Measurements from ENCODE around the gene CAMTA1. TPM values are rescaled to one million over a fixed set of nuclear protein-coding genes. Genes with fewer than 3 reads are reported as not detected.
"Not testable (repeated sequence)": the region's sequence is repeated elsewhere in the genome, so short reads cannot be mapped to it uniquely, and the experiment has no call there.

The CAMTA1 gene
- total RNA-seq, 1 donor from 2014 or later, result 77.6 TPM

DNA sequence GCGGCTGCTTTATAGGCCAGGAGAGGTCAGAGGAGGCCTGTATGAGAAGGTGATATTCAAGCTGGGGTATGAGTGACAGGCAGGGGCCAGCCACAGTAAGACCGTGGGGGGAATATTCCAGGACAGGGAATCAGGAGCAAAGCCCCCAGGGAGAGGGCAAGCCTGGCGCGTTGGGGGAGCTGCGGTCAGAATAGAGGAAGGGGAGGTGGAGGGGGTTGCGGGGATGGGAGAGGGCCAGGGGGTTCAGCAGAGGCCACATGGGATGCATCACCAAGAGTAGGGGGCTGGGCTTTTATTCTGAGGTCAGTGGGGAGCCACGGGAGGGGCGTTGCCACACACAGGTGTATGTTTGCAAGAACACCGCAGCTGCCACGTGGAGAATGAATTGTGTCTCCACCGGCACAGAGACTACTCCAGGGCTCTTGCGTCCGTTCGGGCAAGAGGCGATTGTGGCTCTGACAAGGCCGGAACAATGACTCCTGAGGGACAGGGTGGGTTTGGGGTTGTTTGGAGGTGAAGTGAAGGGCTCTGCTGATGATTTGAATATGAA is 901.1 kb downstream of the CAMTA1 start:
- H3K4me3 Mint-ChIP-seq (ENCODE audit: unreplicated experiment), result no peak overlapping the region
- FAIRE-seq, result no peak
- no peak overlapping the region for H3K27ac Mint-ChIP-seq (ENCODE audit: unreplicated experiment)

DNA sequence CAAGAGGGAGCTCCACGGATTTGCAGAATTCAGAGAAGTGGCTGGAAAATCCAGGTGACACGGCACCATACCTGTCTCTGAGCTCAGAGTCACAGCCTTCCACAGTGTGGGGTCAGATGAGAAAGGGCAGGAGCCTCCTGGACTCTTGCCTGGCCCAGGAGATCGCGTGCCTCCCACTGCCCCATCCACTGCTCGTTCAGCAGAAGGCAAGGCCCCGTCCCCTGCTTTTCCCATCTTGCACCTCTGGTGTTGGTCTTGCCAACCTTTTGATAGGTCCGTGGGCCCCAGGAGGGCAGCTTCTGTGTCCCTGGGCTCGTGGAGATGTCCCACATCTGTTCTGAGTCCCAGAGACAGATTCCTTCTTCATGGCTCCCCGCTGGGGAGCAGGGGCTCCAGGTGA is 902.2 kb downstream of the CAMTA1 start:
- no peak overlapping the region for H3K27ac Mint-ChIP-seq (ENCODE audit: unreplicated experiment)
- peaks cover 48% of the 10 kb centered on the region for H3K27me3 Mint-ChIP-seq (ENCODE audit: low read depth, unreplicated experiment)
- Histone ChIP-seq H3K27ac (ENCODE audit: low read depth, low read length) (no peak overlapping the region), H2AFZ (ENCODE audit: low read depth, low read length) (no peak overlapping the region), H3K4me3 (ENCODE audit: insufficient read depth, low read depth, low read length) (no peak overlapping the region), H3K36me3 (ENCODE audit: insufficient read depth, low read length) (no peaks in the 10 kb centered on the region), H3K9ac (ENCODE audit: low read length) (no peak overlapping the region), H3K4me1 (ENCODE audit: insufficient read depth, low read length) (no peaks in the 10 kb centered on the region), H3K27me3 (ENCODE audit: insufficient read depth, low read length) (peaks cover 4% of the 10 kb centered on the region), H3K4me2 (ENCODE audit: low read length) (no peak overlapping the region), H3K79me2 (ENCODE audit: insufficient read depth, low read length) (no peaks in the 10 kb centered on the region), H4K20me1 (ENCODE audit: insufficient read depth, low read length) (no peaks in the 10 kb centered on the region), H3K9me3 (ENCODE audit: insufficient read depth, low read depth, low read length) (no peaks in the 10 kb centered on the region)
- no peaks in the 10 kb centered on the region for H3K4me1 Mint-ChIP-seq (ENCODE audit: low read depth, unreplicated experiment)
- no peak overlapping the region for H3K4me3 Mint-ChIP-seq (ENCODE audit: unreplicated experiment)
- FAIRE-seq (no peak), DNase-seq (ENCODE audit: low read depth) (no peak)
- peaks cover 6% of the 10 kb centered on the region for H3K36me3 Mint-ChIP-seq (ENCODE audit: low read depth, unreplicated experiment)
- TF ChIP-seq EZH2 (IDR thresholded peaks at IDR 0.05; ENCODE audit: insufficient read depth, low read length), result no peak
- TF ChIP-seq, protein P1, sequence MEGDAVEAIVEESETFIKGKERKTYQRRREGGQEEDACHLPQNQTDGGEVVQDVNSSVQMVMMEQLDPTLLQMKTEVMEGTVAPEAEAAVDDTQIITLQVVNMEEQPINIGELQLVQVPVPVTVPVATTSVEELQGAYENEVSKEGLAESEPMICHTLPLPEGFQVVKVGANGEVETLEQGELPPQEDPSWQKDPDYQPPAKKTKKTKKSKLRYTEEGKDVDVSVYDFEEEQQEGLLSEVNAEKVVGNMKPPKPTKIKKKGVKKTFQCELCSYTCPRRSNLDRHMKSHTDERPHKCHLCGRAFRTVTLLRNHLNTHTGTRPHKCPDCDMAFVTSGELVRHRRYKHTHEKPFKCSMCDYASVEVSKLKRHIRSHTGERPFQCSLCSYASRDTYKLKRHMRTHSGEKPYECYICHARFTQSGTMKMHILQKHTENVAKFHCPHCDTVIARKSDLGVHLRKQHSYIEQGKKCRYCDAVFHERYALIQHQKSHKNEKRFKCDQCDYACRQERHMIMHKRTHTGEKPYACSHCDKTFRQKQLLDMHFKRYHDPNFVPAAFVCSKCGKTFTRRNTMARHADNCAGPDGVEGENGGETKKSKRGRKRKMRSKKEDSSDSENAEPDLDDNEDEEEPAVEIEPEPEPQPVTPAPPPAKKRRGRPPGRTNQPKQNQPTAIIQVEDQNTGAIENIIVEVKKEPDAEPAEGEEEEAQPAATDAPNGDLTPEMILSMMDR (IDR thresholded peaks at IDR 0.05; ENCODE audit: insufficient read depth, low read depth, low read length), result no peak
- peaks cover 14% of the 10 kb centered on the region for H3K9me3 Mint-ChIP-seq (ENCODE audit: unreplicated experiment)

More for the DNA sequence above, 901.1 kb downstream of the CAMTA1 start:
- Mint-ChIP-seq H3K4me1 (ENCODE audit: low read depth, unreplicated experiment) (no peaks in the 10 kb centered on the region), H3K36me3 (ENCODE audit: low read depth, unreplicated experiment) (peaks cover 4% of the 10 kb centered on the region), H3K9me3 (ENCODE audit: unreplicated experiment) (peaks cover 8% of the 10 kb centered on the region), H3K27me3 (ENCODE audit: low read depth, unreplicated experiment) (peaks cover 52% of the 10 kb centered on the region)
- no peak overlapping the region for H2AFZ ChIP-seq (ENCODE audit: low read depth, low read length)
- H4K20me1 ChIP-seq (ENCODE audit: insufficient read depth, low read length), result no peaks in the 10 kb centered on the region
- no peaks in the 10 kb centered on the region for H3K9me3 ChIP-seq (ENCODE audit: insufficient read depth, low read depth, low read length)
- H3K4me1 ChIP-seq (ENCODE audit: insufficient read depth, low read length), result no peaks in the 10 kb centered on the region
- H3K27ac ChIP-seq (ENCODE audit: low read depth, low read length), result no peak overlapping the region
- no peaks in the 10 kb centered on the region for H3K79me2 ChIP-seq (ENCODE audit: insufficient read depth, low read length)
- TF ChIP-seq EZH2 (IDR thresholded peaks at IDR 0.05; ENCODE audit: insufficient read depth, low read length), result no peak
- TF ChIP-seq, protein P1 (IDR thresholded peaks at IDR 0.05; ENCODE audit: insufficient read depth, low read depth, low read length), result no peak
- H3K9ac ChIP-seq (ENCODE audit: low read length), result no peak overlapping the region
- peaks cover 4% of the 10 kb centered on the region for H3K27me3 ChIP-seq (ENCODE audit: insufficient read depth, low read length)
- no peak overlapping the region for H3K4me3 ChIP-seq (ENCODE audit: insufficient read depth, low read depth, low read length)
- H3K36me3 ChIP-seq (ENCODE audit: insufficient read depth, low read length), result no peaks in the 10 kb centered on the region
- no peak for DNase-seq (ENCODE audit: low read depth)
- H3K4me2 ChIP-seq (ENCODE audit: low read length), result no peak overlapping the region

DNA sequence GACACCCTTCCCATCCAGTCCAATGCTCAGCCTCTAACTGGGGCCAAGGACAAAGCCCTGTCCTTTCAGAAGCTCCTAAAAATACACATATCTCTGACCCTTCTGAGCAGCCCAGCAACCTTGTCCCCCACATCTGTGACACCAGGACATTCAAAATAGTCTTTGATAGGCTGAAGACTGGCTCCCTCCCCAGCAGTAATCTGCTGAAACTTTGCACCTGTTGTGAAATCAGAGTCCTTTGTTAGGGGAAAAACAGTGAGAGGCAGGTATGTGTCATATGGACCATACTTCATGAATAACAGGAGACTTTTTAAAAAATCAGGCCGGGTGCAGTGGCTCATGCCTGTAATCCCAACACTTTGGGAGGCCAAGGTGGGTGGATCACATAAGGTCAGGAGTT is 903.4 kb downstream of the CAMTA1 start:
- Mint-ChIP-seq H3K36me3 (ENCODE audit: low read depth, unreplicated experiment) (peaks cover 6% of the 10 kb centered on the region), H3K9me3 (ENCODE audit: unreplicated experiment) (peaks cover 25% of the 10 kb centered on the region), H3K27ac (ENCODE audit: unreplicated experiment) (no peak overlapping the region), H3K4me3 (ENCODE audit: unreplicated experiment) (no peak overlapping the region), H3K27me3 (ENCODE audit: low read depth, unreplicated experiment) (peaks cover 55% of the 10 kb centered on the region), H3K4me1 (ENCODE audit: low read depth, unreplicated experiment) (no peaks in the 10 kb centered on the region)
- DNase-seq (ENCODE audit: low read depth) (no peak), FAIRE-seq (no peak)
- Histone ChIP-seq H3K9ac (ENCODE audit: low read length) (no peak overlapping the region), H3K4me2 (ENCODE audit: low read length) (no peak overlapping the region), H4K20me1 (ENCODE audit: insufficient read depth, low read length) (no peaks in the 10 kb centered on the region), H3K79me2 (ENCODE audit: insufficient read depth, low read length) (no peaks in the 10 kb centered on the region), H3K27ac (ENCODE audit: low read depth, low read length) (no peak overlapping the region), H3K9me3 (ENCODE audit: insufficient read depth, low read depth, low read length) (peaks cover 4% of the 10 kb centered on the region), H3K36me3 (ENCODE audit: insufficient read depth, low read length) (no peaks in the 10 kb centered on the region), H3K4me3 (ENCODE audit: insufficient read depth, low read depth, low read length) (no peak overlapping the region), H2AFZ (ENCODE audit: low read depth, low read length) (no peak overlapping the region), H3K27me3 (ENCODE audit: insufficient read depth, low read length) (peaks cover 7% of the 10 kb centered on the region), H3K4me1 (ENCODE audit: insufficient read depth, low read length) (no peaks in the 10 kb centered on the region)
- TF ChIP-seq EZH2 (IDR thresholded peaks at IDR 0.05; ENCODE audit: insufficient read depth, low read length), result no peak
- TF ChIP-seq, protein P1 (IDR thresholded peaks at IDR 0.05; ENCODE audit: insufficient read depth, low read depth, low read length), result no peak

DNA sequence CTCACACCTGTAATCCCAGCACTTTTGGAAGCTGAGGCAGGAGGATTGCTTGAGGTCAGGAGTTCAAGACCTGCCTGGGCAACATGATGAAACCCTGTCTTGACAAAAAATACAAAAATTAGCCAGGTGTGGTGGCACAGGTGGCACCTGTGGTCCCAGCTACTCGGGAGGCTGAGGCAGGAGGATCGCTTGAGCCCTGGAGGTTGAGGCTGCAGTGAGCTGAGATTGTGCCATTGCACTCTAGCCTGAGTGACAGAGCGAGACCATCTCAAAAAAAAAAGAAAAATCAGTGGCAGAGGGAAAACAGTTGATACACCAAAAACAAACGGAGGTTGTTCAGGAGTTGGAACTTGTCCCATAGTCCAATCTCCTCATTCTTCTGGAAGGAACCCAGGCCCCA is 904.1 kb downstream of the CAMTA1 start:
- Mint-ChIP-seq H3K9me3 (ENCODE audit: unreplicated experiment) (peaks cover 31% of the 10 kb centered on the region), H3K4me3 (ENCODE audit: unreplicated experiment) (peak overlapping the region; percentile 27), H3K27me3 (ENCODE audit: low read depth, unreplicated experiment) (peaks cover 59% of the 10 kb centered on the region)
- H3K79me2 ChIP-seq (ENCODE audit: insufficient read depth, low read length); H3K4me1 Mint-ChIP-seq (ENCODE audit: low read depth, unreplicated experiment); DNase-seq (ENCODE audit: low read depth); H3K4me2 ChIP-seq (ENCODE audit: low read length); H3K4me3 ChIP-seq (ENCODE audit: insufficient read depth, low read depth, low read length); H3K9me3 ChIP-seq (ENCODE audit: insufficient read depth, low read depth, low read length); FAIRE-seq; H3K27me3 ChIP-seq (ENCODE audit: insufficient read depth, low read length); H3K27ac ChIP-seq (ENCODE audit: low read depth, low read length); H2AFZ ChIP-seq (ENCODE audit: low read depth, low read length); H3K27ac Mint-ChIP-seq (ENCODE audit: unreplicated experiment); H3K36me3 ChIP-seq (ENCODE audit: insufficient read depth, low read length); H3K36me3 Mint-ChIP-seq (ENCODE audit: low read depth, unreplicated experiment); H3K4me1 ChIP-seq (ENCODE audit: insufficient read depth, low read length); H4K20me1 ChIP-seq (ENCODE audit: insufficient read depth, low read length); H3K9ac ChIP-seq (ENCODE audit: low read length): not testable (repeated sequence)

All from astrocyte (in vitro differentiated cells and primary cell).